Suprapubic skin (tissue), 4 donors: Measurements from ENCODE around the gene SPARCL1. TPM values are rescaled to one million over a fixed set of nuclear protein-coding genes. Genes with fewer than 3 reads are reported as not detected.
"Not testable (repeated sequence)": the region's sequence is repeated elsewhere in the genome, so short reads cannot be mapped to it uniquely, and the experiment has no call there.

ENCODE experiments used
- DNase-seq, 2 donors: peaks; one replicate each; pipeline ENCODE4 v3.0.0-alpha.2; 2019; ENCODE audit warnings: low spot score in 2 of 2
- H3K27ac ChIP-seq: fragments of 200-600 bp; sonication (generic); one replicate; pipeline ENCODE4 v1.5.1; 2019
- H3K27me3 ChIP-seq: fragments of 200-600 bp; sonication (generic); one replicate; pipeline ENCODE4 v1.5.1; 2019
- H3K36me3 ChIP-seq: fragments of 200-600 bp; sonication (generic); one replicate; pipeline ENCODE4 v1.5.1; 2019
- H3K4me1 ChIP-seq: fragments of 200-600 bp; sonication (generic); one replicate; pipeline ENCODE4 v1.5.1; 2019
- H3K4me3 ChIP-seq: fragments of 200-600 bp; sonication (generic); one replicate; pipeline ENCODE4 v1.5.1; 2019; ENCODE audit warnings: mild to moderate bottlenecking
- H3K9me3 ChIP-seq: fragments of 200-600 bp; sonication (generic); one replicate; pipeline ENCODE4 v1.5.1; 2019
- EP300 ChIP-seq: sonication (generic); formaldehyde crosslinking; IDR thresholded peaks from one replicate; pipeline ENCODE4 v1.6.1; 2017; ENCODE audit warnings: antibody characterized with exemption
- POLR2A ChIP-seq, 2 donors: fragments of 450-650 bp; IDR thresholded peaks; one replicate each; pipeline ENCODE4 v1.6.1; 2017; ENCODE audit warnings: antibody characterized with exemption in 2 of 2, mild to moderate bottlenecking in 2 of 2, moderate library complexity in 2 of 2
- POLR2AphosphoS5 ChIP-seq, 3 donors: sonication (generic); formaldehyde crosslinking; IDR thresholded peaks; one replicate each; pipeline ENCODE4 v1.6.1; 2017; ENCODE audit warnings: antibody characterized with exemption in 3 of 3
- WGBS: methylation state at CpG from one replicate; pipeline ENCODE4 v1.1.5; 2018; 5-methylcytosine and 5-hydroxymethylcytosine counted together
- total RNA-seq, 4 donors: library from RNA; depleted of rRNA; stranded (reverse); fragments of >200 nt; gene quantifications; one replicate each; pipeline ENCODE4 v1.1.0, GENCODE V29; 2016
- TF ChIP-seq, protein P1 (sequence below), 2 donors: fragments of 200-600 bp in 1 of 2; fragments of 450-650 bp in 1 of 2; sonication (generic) in 1 of 2; IDR thresholded peaks; one replicate each; pipeline ENCODE4 v1.5.1; 2016 to 2019; ENCODE audit warnings: antibody characterized with exemption in 2 of 2, mild to moderate bottlenecking in 1 of 2, moderate library complexity in 1 of 2

SPARCL1 gene
- total RNA-seq, 4 donors from 2014 or later: 62.3 to 124 (median 84.0) TPM

DNA sequence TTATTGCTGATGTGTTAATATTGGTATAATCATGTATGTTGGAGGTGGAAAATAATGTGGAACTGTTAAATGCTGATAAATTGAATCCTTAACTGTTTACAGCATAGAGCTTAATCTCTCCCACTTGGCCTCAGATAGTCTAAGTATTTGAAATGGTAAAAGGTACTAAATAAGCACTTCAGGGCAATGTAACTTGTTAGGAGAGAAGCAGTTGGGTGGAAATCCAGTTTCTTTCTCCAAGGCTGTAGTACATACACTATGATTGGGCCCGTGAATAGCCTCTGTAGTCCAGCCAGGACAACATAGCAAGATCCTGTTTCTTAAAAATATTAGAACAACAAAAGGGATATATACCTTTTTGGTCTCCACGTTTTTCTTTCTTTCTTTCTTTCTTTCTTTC is 67.1 kb downstream of the SPARCL1 start:
- Histone ChIP-seq H3K36me3 (peaks cover 13% of the 10 kb centered on the region), H3K27me3 (no peaks in the 10 kb centered on the region), H3K4me1 (no peaks in the 10 kb centered on the region), H3K27ac (no peak overlapping the region), H3K4me3 (no peak overlapping the region), H3K9me3 (no peaks in the 10 kb centered on the region)
- DNase-seq: no peak
- TF ChIP-seq POLR2AphosphoS5 (IDR thresholded peaks at IDR 0.05) (no peak), EP300 (no peak), POLR2A (IDR thresholded peaks at IDR 0.05) (no peak)
- TF ChIP-seq, protein P1, sequence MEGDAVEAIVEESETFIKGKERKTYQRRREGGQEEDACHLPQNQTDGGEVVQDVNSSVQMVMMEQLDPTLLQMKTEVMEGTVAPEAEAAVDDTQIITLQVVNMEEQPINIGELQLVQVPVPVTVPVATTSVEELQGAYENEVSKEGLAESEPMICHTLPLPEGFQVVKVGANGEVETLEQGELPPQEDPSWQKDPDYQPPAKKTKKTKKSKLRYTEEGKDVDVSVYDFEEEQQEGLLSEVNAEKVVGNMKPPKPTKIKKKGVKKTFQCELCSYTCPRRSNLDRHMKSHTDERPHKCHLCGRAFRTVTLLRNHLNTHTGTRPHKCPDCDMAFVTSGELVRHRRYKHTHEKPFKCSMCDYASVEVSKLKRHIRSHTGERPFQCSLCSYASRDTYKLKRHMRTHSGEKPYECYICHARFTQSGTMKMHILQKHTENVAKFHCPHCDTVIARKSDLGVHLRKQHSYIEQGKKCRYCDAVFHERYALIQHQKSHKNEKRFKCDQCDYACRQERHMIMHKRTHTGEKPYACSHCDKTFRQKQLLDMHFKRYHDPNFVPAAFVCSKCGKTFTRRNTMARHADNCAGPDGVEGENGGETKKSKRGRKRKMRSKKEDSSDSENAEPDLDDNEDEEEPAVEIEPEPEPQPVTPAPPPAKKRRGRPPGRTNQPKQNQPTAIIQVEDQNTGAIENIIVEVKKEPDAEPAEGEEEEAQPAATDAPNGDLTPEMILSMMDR (IDR thresholded peaks at IDR 0.05): no peak
- WGBS: 77% methylated on average over 2 of the region's 2 CpGs

DNA sequence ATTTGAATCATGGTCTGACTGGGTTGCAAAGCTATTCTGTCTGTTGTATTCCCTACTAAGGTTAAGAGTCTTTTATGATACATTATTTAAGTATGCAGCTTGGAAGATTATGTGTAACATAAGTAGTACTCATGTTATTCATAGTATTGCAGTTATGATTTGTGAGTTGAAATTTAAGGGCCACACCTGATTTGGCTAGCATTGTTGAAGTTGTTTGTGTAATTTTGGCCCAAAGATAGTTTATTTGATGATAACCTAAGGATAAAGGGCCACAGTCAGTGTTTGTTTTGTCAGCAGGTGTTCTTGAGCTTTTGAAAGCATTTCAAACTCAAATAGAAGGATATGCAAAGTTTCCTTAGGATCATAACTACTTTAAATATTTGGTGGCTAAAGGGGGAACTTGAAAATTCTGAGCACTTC is 67.9 kb downstream of the SPARCL1 start:
- DNase-seq: no peak

DNA sequence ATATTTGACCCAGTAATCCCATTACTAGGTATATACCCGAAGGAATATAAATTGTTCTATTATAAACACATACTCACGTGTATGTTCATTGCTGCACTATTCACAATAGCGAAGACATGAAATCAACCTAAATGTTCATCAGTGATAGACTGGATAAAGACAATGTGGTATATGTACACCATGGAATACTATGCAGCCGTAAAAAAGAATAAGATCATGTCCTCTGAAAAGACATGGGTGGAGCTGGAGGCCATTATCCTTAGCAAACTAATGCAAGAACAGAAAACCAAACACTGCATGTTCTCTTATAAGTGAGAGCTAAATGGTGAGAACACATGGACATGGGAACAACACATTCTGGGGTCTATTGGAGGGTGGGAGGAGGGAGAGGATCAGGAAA is 70.3 kb downstream of the SPARCL1 start:
- DNase-seq: no peak
- 94% methylated on average over 4 of the region's 4 CpGs for WGBS
- Histone ChIP-seq H3K9me3 (no peaks in the 10 kb centered on the region), H3K36me3 (peaks cover 18% of the 10 kb centered on the region), H3K27me3 (no peaks in the 10 kb centered on the region), H3K4me1 (no peaks in the 10 kb centered on the region), H3K4me3 (no peak overlapping the region), H3K27ac (no peak overlapping the region)
- TF ChIP-seq POLR2AphosphoS5 (IDR thresholded peaks at IDR 0.05): no peak

More for the DNA sequence above, 67.9 kb downstream of the SPARCL1 start:
- TF ChIP-seq, protein P1 (IDR thresholded peaks at IDR 0.05): no peak
- no peak for TF ChIP-seq EP300
- TF ChIP-seq POLR2AphosphoS5 (IDR thresholded peaks at IDR 0.05): no peak
- no peak for TF ChIP-seq POLR2A (IDR thresholded peaks at IDR 0.05)
- Histone ChIP-seq H3K27me3 (no peaks in the 10 kb centered on the region), H3K27ac (no peak overlapping the region), H3K4me1 (no peaks in the 10 kb centered on the region), H3K4me3 (no peak overlapping the region), H3K9me3 (no peaks in the 10 kb centered on the region), H3K36me3 (peaks cover 14% of the 10 kb centered on the region)

DNA sequence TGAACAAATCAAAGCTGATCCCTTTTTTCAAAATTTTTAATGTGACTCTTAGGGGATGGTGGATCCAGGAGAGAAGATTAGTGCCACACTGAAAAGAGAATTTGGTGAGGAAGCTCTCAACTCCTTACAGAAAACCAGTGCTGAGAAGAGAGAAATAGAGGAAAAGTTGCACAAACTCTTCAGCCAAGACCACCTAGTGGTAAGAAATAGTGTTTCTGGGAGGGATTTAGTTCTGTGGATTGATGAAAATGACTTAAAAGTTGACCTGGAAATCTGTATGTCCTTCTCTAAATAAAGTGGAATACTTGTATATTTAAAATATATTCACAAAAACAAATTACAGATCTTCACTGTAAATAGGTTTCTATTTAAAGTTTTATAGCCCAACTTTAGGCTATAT is 77.6 kb downstream of the SPARCL1 start:
- no peaks in the 10 kb centered on the region for H3K27me3 ChIP-seq
- no peak for DNase-seq
- no peaks in the 10 kb centered on the region for H3K4me1 ChIP-seq
- H3K36me3 ChIP-seq: peaks cover 42% of the 10 kb centered on the region
- no peak overlapping the region for H3K27ac ChIP-seq
- no peak overlapping the region for H3K4me3 ChIP-seq
- no peaks in the 10 kb centered on the region for H3K9me3 ChIP-seq
- no peak for TF ChIP-seq POLR2A (IDR thresholded peaks at IDR 0.05)
- TF ChIP-seq POLR2AphosphoS5 (IDR thresholded peaks at IDR 0.05): no peak
- TF ChIP-seq EP300: no peak
- TF ChIP-seq, protein P1 (IDR thresholded peaks at IDR 0.05): no peak

DNA sequence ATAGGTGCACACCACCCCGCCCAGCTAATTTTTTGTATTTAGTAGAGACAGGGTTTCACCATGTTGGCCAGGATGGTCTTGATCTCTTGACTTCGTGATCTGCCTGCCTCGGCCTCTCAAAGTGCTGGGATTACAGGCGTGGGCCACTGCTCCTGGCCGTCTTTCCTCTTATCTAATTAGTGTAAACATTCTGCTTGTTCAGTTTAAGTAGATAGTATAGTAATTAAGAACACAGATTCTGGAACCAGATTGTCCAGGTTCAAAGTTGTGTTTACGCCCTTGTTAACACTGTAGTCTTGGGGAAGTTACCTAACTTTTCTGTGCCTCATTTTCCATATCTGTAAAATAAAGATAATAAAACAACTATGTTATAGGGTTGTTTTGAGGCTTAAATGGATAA is 82.8 kb downstream of the SPARCL1 start:
- H3K36me3 ChIP-seq: peaks cover 60% of the 10 kb centered on the region
- 84% methylated on average over 6 of the region's 6 CpGs for WGBS
- H3K27me3 ChIP-seq, DNase-seq, H3K9me3 ChIP-seq, H3K4me1 ChIP-seq, H3K27ac ChIP-seq, H3K4me3 ChIP-seq: not testable (repeated sequence)

DNA sequence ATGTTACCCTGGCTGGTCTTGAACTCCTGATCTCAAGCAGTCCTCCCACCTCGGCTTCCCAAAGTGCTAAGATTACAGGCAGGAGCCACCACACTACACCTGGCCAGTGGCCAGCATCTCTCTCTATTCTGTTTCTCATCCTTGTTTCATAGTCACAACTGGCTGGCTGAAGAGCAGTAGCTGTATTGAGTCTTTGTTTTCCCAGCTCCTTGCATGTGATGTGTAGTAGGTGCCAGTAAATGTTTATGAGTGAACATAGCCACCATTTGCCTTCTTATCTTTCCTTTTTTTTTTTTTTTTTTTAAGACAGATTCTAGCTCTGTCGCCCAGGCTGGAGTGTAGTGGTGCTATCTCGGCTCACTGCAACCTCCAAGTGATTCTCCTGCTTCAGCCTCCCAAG is 83.2 kb downstream of the SPARCL1 start:
- peaks cover 56% of the 10 kb centered on the region for H3K36me3 ChIP-seq

More for the DNA sequence above, 83.2 kb downstream of the SPARCL1 start:
- DNase-seq: no peak
- no peak overlapping the region for H3K27ac ChIP-seq
- H3K27me3 ChIP-seq: no peaks in the 10 kb centered on the region
- 62% methylated on average over 3 of the region's 3 CpGs for WGBS
- TF ChIP-seq POLR2A (IDR thresholded peaks at IDR 0.05) (no peak), POLR2AphosphoS5 (IDR thresholded peaks at IDR 0.05) (no peak), EP300 (no peak)
- TF ChIP-seq, protein P1 (IDR thresholded peaks at IDR 0.05): no peak
- H3K9me3 ChIP-seq: no peaks in the 10 kb centered on the region
- H3K4me1 ChIP-seq: no peaks in the 10 kb centered on the region
- no peak overlapping the region for H3K4me3 ChIP-seq
